Osteocyte (in vitro differentiated cells): ENCODE measurements around the gene SRPRB. TPM values are rescaled to one million over a fixed set of nuclear protein-coding genes. Genes with fewer than 3 reads are reported as not detected.

Experiments
- DNase-seq: peaks from one replicate; pipeline ENCODE4 v3.0.0; 2021; ENCODE audit warnings: mixed read lengths; ENCODE audit not compliant: unreplicated experiment; ENCODE audit errors: extremely low spot score
- H3K27ac Mint-ChIP-seq: one replicate; pipeline ENCODE4 v1.8.0; 2021; ENCODE audit warnings: mild to moderate bottlenecking, mixed read lengths; ENCODE audit not compliant: unreplicated experiment
- H3K27me3 Mint-ChIP-seq: one replicate; pipeline ENCODE4 v1.8.0; 2021; ENCODE audit warnings: mixed read lengths; ENCODE audit not compliant: unreplicated experiment
- H3K36me3 Mint-ChIP-seq: one replicate; pipeline ENCODE4 v1.8.0; 2021; ENCODE audit warnings: mixed read lengths; ENCODE audit not compliant: unreplicated experiment
- H3K4me1 Mint-ChIP-seq: one replicate; pipeline ENCODE4 v1.8.0; 2021; ENCODE audit warnings: mixed read lengths; ENCODE audit not compliant: unreplicated experiment
- H3K4me3 Mint-ChIP-seq: one replicate; pipeline ENCODE4 v1.8.0; 2021; ENCODE audit warnings: mild to moderate bottlenecking, moderate library complexity, mixed read lengths; ENCODE audit not compliant: unreplicated experiment
- H3K9me3 Mint-ChIP-seq: one replicate; pipeline ENCODE4 v1.8.0; 2021; ENCODE audit warnings: mixed read lengths; ENCODE audit not compliant: unreplicated experiment
- CTCF ChIP-seq: fragments of 200-600 bp; sonication (generic); IDR thresholded peaks from 2 replicates; pipeline ENCODE4 v1.5.0; 2021; ENCODE audit warnings: antibody characterized with exemption, mild to moderate bottlenecking, moderate library complexity
- total RNA-seq: library from RNA; stranded (reverse); gene quantifications from 2 replicates; pipeline ENCODE4 v1.2.1, GENCODE V29; 2021

SRPRB gene
- total RNA-seq, 1 donor from 2014 or later, result 84.7 TPM

DNA sequence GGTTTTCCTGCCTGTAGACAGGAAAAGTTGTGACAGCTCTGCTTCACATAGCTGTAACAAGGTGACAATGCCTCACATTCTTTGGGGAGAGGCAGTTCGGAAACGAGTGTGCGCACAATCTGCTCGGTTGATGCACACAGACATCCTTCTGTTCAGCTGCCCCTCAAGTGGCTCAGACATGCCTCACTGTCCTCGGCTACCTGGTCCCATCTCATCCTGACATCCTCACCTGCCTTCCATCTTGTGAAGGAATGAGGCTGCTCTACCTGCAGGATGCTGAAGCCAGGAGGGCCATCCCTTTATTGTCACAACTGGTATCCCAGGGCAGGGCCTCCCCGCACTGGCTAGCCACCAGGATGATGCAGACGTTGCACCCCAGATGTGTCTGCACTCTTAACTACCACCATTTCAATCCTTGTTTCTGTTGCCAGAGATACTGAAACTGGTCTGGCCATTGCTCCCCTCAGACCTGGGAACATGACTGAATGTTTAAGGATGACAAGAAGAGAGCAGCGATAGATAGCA is 19.4 kb downstream of the SRPRB start:
- no peaks in the 10 kb centered on the region for H3K9me3 Mint-ChIP-seq
- H3K4me3 Mint-ChIP-seq, result no peak overlapping the region
- peaks cover 40% of the 10 kb centered on the region for H3K36me3 Mint-ChIP-seq

DNA sequence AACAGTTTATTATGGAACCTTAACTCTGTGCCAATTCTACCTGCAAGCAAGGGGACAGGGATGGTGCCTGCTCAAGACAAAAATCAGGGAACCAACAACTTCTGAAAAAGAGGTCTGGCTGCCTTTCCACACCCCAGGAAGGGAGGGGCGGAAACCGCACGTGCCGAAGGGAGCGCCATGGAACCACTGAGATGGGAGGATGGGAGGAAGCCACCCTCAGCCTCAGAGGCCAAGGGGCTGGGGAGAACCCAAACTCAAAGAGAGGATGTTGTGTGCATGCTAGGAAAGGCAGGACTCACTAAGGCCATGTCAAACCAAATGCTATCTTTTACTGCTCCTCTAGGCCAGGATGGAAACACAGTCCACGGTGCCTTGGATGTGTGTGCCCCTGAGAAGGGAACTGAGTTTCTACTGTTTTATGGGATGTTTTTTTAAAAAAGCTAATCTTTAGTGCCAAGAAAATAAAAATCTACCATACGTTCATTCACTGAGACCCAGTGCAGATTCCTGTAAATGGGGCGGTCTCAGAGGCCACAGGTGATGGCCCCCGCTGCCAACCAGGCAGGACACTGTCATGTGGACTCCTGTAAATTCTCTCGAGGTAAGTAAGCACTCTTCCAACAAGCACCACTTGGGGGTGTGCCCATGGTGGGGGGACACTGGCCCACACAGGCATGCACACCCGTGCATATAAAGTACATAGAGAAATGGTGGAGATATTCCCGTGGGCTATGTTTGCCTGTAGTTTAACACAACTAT is 20.5 kb downstream of the SRPRB start:
- H3K36me3 Mint-ChIP-seq, result peaks cover 29% of the 10 kb centered on the region
- no peak overlapping the region for H3K27ac Mint-ChIP-seq
- H3K4me1 Mint-ChIP-seq, result no peaks in the 10 kb centered on the region
- DNase-seq, result no peak
- H3K9me3 Mint-ChIP-seq, result no peaks in the 10 kb centered on the region
- TF ChIP-seq CTCF, result no peak
- no peak overlapping the region for H3K4me3 Mint-ChIP-seq
- no peaks in the 10 kb centered on the region for H3K27me3 Mint-ChIP-seq

More for the DNA sequence above, 19.4 kb downstream of the SRPRB start:
- Mint-ChIP-seq H3K27me3 (no peaks in the 10 kb centered on the region), H3K4me1 (no peaks in the 10 kb centered on the region), H3K27ac (no peak overlapping the region)
- no peak for DNase-seq
- TF ChIP-seq CTCF, result no peak

GRCh38 chr3:133827136-133827535 is 21.5 kb downstream of the SRPRB start:
- peaks cover 23% of the 10 kb centered on the region for H3K36me3 Mint-ChIP-seq
- H3K27me3 Mint-ChIP-seq, result no peaks in the 10 kb centered on the region
- no peak overlapping the region for H3K27ac Mint-ChIP-seq
- no peak for TF ChIP-seq CTCF
- DNase-seq, result no peak
- H3K4me3 Mint-ChIP-seq, result no peak overlapping the region
- no peaks in the 10 kb centered on the region for H3K9me3 Mint-ChIP-seq
- H3K4me1 Mint-ChIP-seq, result no peaks in the 10 kb centered on the region

- no peak for DNase-seq
- Mint-ChIP-seq H3K4me1 (no peaks in the 10 kb centered on the region), H3K27me3 (no peaks in the 10 kb centered on the region), H3K4me3 (no peak overlapping the region), H3K9me3 (no peaks in the 10 kb centered on the region), H3K36me3 (peaks cover 19% of the 10 kb centered on the region), H3K27ac (no peak overlapping the region)
- TF ChIP-seq CTCF, result no peak
Measured at GRCh38 chr3:133827684-133828083, 22.1 kb downstream of the SRPRB start.

DNA sequence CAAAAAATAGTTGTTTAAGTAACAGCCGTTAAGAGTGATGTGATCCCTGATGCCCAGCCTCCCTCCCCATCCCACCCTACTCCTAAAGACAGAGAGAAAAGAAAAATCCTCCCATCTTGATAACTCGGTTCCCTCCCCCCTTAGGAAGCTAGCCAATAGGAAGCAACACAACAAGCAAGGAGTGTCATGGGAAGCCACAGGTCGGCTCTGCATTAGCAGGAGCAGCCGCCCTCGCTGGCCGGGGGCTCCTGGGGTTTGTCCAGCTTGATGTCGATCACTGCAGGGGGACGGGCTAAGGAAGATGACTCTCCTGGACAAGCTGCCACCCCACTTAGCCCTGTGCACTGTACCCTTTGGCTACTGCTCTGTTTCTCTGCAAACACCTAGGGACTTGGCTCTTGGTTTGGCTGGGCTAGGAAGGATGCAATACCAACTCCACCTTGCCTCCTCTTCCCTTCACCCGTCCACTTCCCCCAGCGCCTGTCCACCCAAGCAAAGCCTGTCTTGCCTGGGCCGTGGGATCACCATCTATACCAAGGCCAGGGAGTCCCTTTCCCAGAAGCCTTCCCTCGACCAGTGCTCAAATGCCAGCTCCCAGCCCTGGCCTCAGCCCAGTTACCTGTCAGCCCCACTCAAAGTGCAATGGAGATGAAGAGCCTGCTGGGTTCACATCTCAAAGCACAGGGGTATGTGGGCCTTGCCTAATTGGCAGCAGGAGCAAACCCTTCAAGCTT is 23.1 kb downstream of the SRPRB start:
- TF ChIP-seq CTCF, result no peak
- no peaks in the 10 kb centered on the region for H3K4me1 Mint-ChIP-seq
- no peak overlapping the region for H3K4me3 Mint-ChIP-seq
- H3K9me3 Mint-ChIP-seq, result no peaks in the 10 kb centered on the region
- no peak for DNase-seq
- H3K36me3 Mint-ChIP-seq, result peaks cover 10% of the 10 kb centered on the region
- no peaks in the 10 kb centered on the region for H3K27me3 Mint-ChIP-seq
- H3K27ac Mint-ChIP-seq, result no peak overlapping the region
